ENCODE data around the gene HECTD2. TPM values are rescaled to one million over a fixed set of nuclear protein-coding genes. Genes with fewer than 3 reads are reported as not detected.
"Not testable (repeated sequence)": the region's sequence is repeated elsewhere in the genome, so short reads cannot be mapped to it uniquely, and the experiment has no call there.

HECTD2 gene
- total RNA-seq, 2 experiments from 2014 or later, result 2.7 to 3.8 TPM

- no peak for DNase-seq
- no peak for TF ChIP-seq CTCF (IDR thresholded peaks at IDR 0.05)
- ATAC-seq, result no peak
- POLR2A ChIA-PET, result no interaction called here
- Mint-ChIP-seq H3K4me3 (no peak overlapping the region), H3K4me1 (ENCODE audit: low read depth) (no peaks in the 10 kb centered on the region), H3K27me3 (no peaks in the 10 kb centered on the region), H3K36me3 (ENCODE audit: low read depth) (peaks cover 3% of the 10 kb centered on the region), H3K27ac (no peak overlapping the region), H3K9me3 (peaks cover 28% of the 10 kb centered on the region)
- intact Hi-C loops (cut with micrococcal nuclease), result no loop called here
- CTCF ChIA-PET, result no interaction called here
Observed at GRCh38 chr10:91453535-91453934, 43.4 kb downstream of the HECTD2 start.

- H3K36me3 Mint-ChIP-seq (ENCODE audit: low read depth); DNase-seq; H3K27ac Mint-ChIP-seq; CTCF ChIA-PET; H3K4me1 Mint-ChIP-seq (ENCODE audit: low read depth); H3K4me3 Mint-ChIP-seq; intact Hi-C loops (cut with micrococcal nuclease); H3K27me3 Mint-ChIP-seq; POLR2A ChIA-PET; ATAC-seq: not testable (repeated sequence)
- H3K9me3 Mint-ChIP-seq, result peaks cover 21% of the 10 kb centered on the region
Observed at GRCh38 chr10:91455135-91455534, 45.0 kb downstream of the HECTD2 start.

GRCh38 chr10:91460681-91461080, 50.5 kb downstream of the HECTD2 start:
- TF ChIP-seq CTCF (IDR thresholded peaks at IDR 0.05), result no peak
- intact Hi-C loops (cut with micrococcal nuclease), result no loop called here
- CTCF ChIA-PET, result no interaction called here
- no peak for ATAC-seq
- no peaks in the 10 kb centered on the region for H3K36me3 Mint-ChIP-seq (ENCODE audit: low read depth)
- H3K4me1 Mint-ChIP-seq (ENCODE audit: low read depth), result no peaks in the 10 kb centered on the region
- no peak overlapping the region for H3K4me3 Mint-ChIP-seq
- POLR2A ChIA-PET, result no interaction called here
- no peaks in the 10 kb centered on the region for H3K27me3 Mint-ChIP-seq
- no peak overlapping the region for H3K27ac Mint-ChIP-seq
- H3K9me3 Mint-ChIP-seq, result no peaks in the 10 kb centered on the region
- DNase-seq, result no peak

DNA sequence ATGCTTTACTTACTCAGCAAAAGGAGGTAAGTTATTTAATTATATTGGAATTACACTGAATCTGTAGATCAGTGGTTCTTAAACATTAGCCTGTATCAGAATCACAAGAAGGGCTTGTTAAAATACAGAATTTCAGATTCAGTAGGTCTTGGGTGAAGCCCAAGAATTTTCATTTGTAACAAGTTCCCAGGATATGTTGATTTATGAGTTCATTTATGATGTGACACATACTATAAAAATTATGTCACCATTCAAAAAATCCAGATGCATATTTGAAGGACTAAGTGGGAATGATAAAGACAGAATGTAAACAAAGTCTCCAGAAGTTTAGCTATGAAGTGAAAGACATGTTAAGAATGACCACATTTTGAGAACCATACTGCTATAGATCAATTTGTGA, 52.3 kb downstream of the HECTD2 start:
- Mint-ChIP-seq H3K27me3 (no peaks in the 10 kb centered on the region), H3K27ac (no peak overlapping the region), H3K9me3 (no peaks in the 10 kb centered on the region), H3K36me3 (ENCODE audit: low read depth) (peaks cover 7% of the 10 kb centered on the region), H3K4me1 (ENCODE audit: low read depth) (no peaks in the 10 kb centered on the region), H3K4me3 (no peak overlapping the region)
- DNase-seq (no peak), ATAC-seq (no peak)
- no peak for TF ChIP-seq CTCF (IDR thresholded peaks at IDR 0.05)
- intact Hi-C loops (cut with micrococcal nuclease), result no loop called here
- CTCF ChIA-PET, result no interaction called here
- POLR2A ChIA-PET, result no interaction called here

DNA sequence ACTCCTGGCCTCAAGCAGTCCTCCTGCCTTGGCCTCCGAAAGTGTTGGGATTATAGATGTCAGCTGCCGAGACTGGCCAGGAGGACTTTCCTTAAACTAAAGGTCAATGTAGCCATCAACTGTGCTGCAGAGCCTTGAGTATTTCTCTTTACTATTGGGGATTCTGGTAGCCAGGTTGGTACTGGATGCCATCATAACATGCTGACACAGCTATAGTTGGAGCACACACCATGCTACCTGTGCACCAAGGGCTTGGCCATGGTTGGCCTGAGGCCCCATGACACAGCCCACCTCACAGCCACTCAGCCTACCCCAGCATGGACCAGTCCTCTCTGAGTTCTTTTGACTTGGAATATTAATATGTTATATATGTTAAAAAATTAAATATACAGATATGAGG, 54.4 kb downstream of the HECTD2 start:
- POLR2A ChIA-PET, result no interaction called here
- Mint-ChIP-seq H3K9me3 (peaks cover under 1% of the 10 kb centered on the region), H3K27me3 (no peaks in the 10 kb centered on the region), H3K4me1 (ENCODE audit: low read depth) (no peaks in the 10 kb centered on the region), H3K36me3 (ENCODE audit: low read depth) (peaks cover 10% of the 10 kb centered on the region), H3K27ac (no peak overlapping the region), H3K4me3 (no peak overlapping the region)
- TF ChIP-seq CTCF (IDR thresholded peaks at IDR 0.05), result no peak
- CTCF ChIA-PET, result no interaction called here
- DNase-seq (no peak), ATAC-seq (no peak)
- intact Hi-C loops (cut with micrococcal nuclease), result no loop called here

- H3K4me3 Mint-ChIP-seq, result no peak overlapping the region
- DNase-seq, result no peak
- ChIA-PET POLR2A (no interaction called here), CTCF (no interaction called here)
- peaks cover 10% of the 10 kb centered on the region for H3K36me3 Mint-ChIP-seq (ENCODE audit: low read depth)
- no peak overlapping the region for H3K27ac Mint-ChIP-seq
- TF ChIP-seq CTCF (IDR thresholded peaks at IDR 0.05), result no peak
- intact Hi-C loops (cut with micrococcal nuclease), result no loop called here
- no peak for ATAC-seq
- no peaks in the 10 kb centered on the region for H3K27me3 Mint-ChIP-seq
- no peaks in the 10 kb centered on the region for H3K4me1 Mint-ChIP-seq (ENCODE audit: low read depth)
- peaks cover 1% of the 10 kb centered on the region for H3K9me3 Mint-ChIP-seq
Observed at GRCh38 chr10:91465261-91465660, 55.1 kb downstream of the HECTD2 start.
